HCT116 (cell line): ENCODE data around the gene PYGO2. TPM values are rescaled to one million over a fixed set of nuclear protein-coding genes. Genes with fewer than 3 reads are reported as not detected.
A peak's percentile ranks its signal among the peaks of the same experiment; 100 is the strongest.

Source experiments
- ATAC-seq: fragments of 200-7000 bp; cut with Tn5 transposase; 2 replicates; pipeline ENCODE4 v1.9.1; 2020; ENCODE audit warnings: mild to moderate bottlenecking, moderate library complexity
- BruUV-seq: library from RNA; stranded (reverse); fragments of 400-500 nt; replicated peaks from 2 replicates; lab custom pipeline; 2021; lab: Mats Ljungman, UMichigan
- CTCF ChIA-PET: fragments of 300-600 bp; sonication (Branson Sonifier 250); formaldehyde crosslinking; loops from one replicate; lab custom pipeline; 2021; ENCODE audit warnings: antibody characterized with exemption; lab: Charles Lee
- POLR2A ChIA-PET: fragments of 300-600, 350-600 bp; sonication (Branson Sonifier 250); formaldehyde crosslinking; loops from one replicate; lab custom pipeline; 2021; ENCODE audit warnings: antibody characterized with exemption; lab: Charles Lee
- RAD21 ChIA-PET, 2 experiments: fragments of 300-600 bp; sonication (Branson Sonifier 250); formaldehyde crosslinking; loops; one replicate each; lab custom pipeline; 2023; ENCODE audit warnings: low total read pairs in 2 of 2; ENCODE audit not compliant: uncharacterized antibody in 2 of 2, unreplicated experiment in 2 of 2, low non-redundant PET in 1 of 2; lab: Charles Lee
- DNase-seq: peaks from one replicate; pipeline ENCODE4 v3.0.0-alpha.2; 2010; ENCODE audit warnings: low read depth, low spot score
- H2AFZ ChIP-seq: fragments of 200-600 bp; shearing (Covaris generic), sonication (generic); 2 replicates; pipeline ENCODE4 v1.6.1; 2017; ENCODE audit warnings: low read depth, mixed run types, mixed read lengths, antibody characterized with exemption, low read length; ENCODE audit not compliant: poor library complexity, severe bottlenecking
- H3K27ac ChIP-seq: 2 replicates; pipeline ENCODE4 v1.5.1; 2012; ENCODE audit warnings: low read depth, low read length
- H3K27me3 ChIP-seq: fragments of 200-600 bp; sonication (generic); 2 replicates; pipeline ENCODE4 v1.6.1; 2016; ENCODE audit warnings: mixed run types, low read length, mixed read lengths; ENCODE audit not compliant: insufficient read depth
- H3K36me3 ChIP-seq, 2 experiments: fragments of 200-500 bp in 1 of 2; fragments of 200-600 bp in 1 of 2; sonication (Bioruptor generic) in 1 of 2; sonication (generic) in 1 of 2; 2 replicates each; pipeline versions ENCODE4 v1.5.1 to v1.6.1; 2014 to 2016; ENCODE audit warnings: low read length in 2 of 2, inconsistent platforms in 1 of 2, mixed read lengths in 1 of 2, mixed run types in 1 of 2; ENCODE audit not compliant: insufficient read depth in 2 of 2, control insufficient read depth in 1 of 2
- H3K4me1 ChIP-seq, 2 experiments: fragments of 200-600 bp in 1 of 2; sonication (generic) in 1 of 2; 2 replicates each; pipeline versions ENCODE4 v1.5.1 to v1.6.1; 2012 to 2017; ENCODE audit warnings: low read length in 2 of 2, inconsistent platforms in 1 of 2, mild to moderate bottlenecking in 1 of 2, mixed read lengths in 1 of 2, mixed run types in 1 of 2, moderate library complexity in 1 of 2; ENCODE audit not compliant: insufficient read depth in 2 of 2, control insufficient read depth in 1 of 2
- H3K4me2 ChIP-seq: fragments of 200-600 bp; sonication (generic); 2 replicates; pipeline ENCODE4 v1.6.1; 2017; ENCODE audit warnings: mixed run types, low read length, mixed read lengths
- H3K4me3 ChIP-seq, 2 experiments: fragments of 200-600 bp in 1 of 2; sonication (generic) in 1 of 2; replicated peaks in 1 of 2; 2 replicates each; pipeline ENCODE4 v1.5.1; 2011 to 2016; ENCODE audit warnings: low read length in 2 of 2, control low read depth in 1 of 2, low read depth in 1 of 2, mild to moderate bottlenecking in 1 of 2, mixed read lengths in 1 of 2, mixed run types in 1 of 2
- H3K79me2 ChIP-seq: fragments of 200-600 bp; sonication (generic); 2 replicates; pipeline ENCODE4 v1.6.1; 2017; ENCODE audit warnings: mild to moderate bottlenecking, mixed run types, low read length, moderate library complexity, mixed read lengths; ENCODE audit not compliant: insufficient read depth
- H3K9ac ChIP-seq: fragments of 200-600 bp; sonication (generic); 2 replicates; pipeline ENCODE4 v1.6.1; 2016; ENCODE audit warnings: low read length, mixed read lengths
- H3K9me2 ChIP-seq: fragments of 200-600 bp; sonication (generic), shearing (Covaris generic); 2 replicates; pipeline ENCODE4 v1.6.1; 2017; ENCODE audit warnings: mixed run types, mild to moderate bottlenecking, moderate library complexity; ENCODE audit not compliant: insufficient read depth
- H3K9me3 ChIP-seq, 2 experiments: fragments of 200-500 bp in 1 of 2; fragments of 200-600 bp in 1 of 2; sonication (Bioruptor generic) in 1 of 2; sonication (generic) in 1 of 2; 2 replicates each; pipeline ENCODE4 v1.6.1; 2014 to 2017; ENCODE audit warnings: low read length in 2 of 2, mixed read lengths in 2 of 2, inconsistent platforms in 1 of 2, low read depth in 1 of 2, mild to moderate bottlenecking in 1 of 2, mixed run types in 1 of 2, moderate library complexity in 1 of 2; ENCODE audit not compliant: control insufficient read depth in 1 of 2, insufficient read depth in 1 of 2
- H4K20me1 ChIP-seq: fragments of 200-600 bp; sonication (generic), shearing (Covaris generic); 2 replicates; pipeline ENCODE4 v1.6.1; 2017; ENCODE audit warnings: mixed run types, mild to moderate bottlenecking, moderate library complexity; ENCODE audit not compliant: insufficient read depth
- CBX3 ChIP-seq: IDR thresholded peaks from 2 replicates; pipeline ENCODE4 v1.6.1; 2012; ENCODE audit warnings: low read depth
- CEBPB ChIP-seq: IDR thresholded peaks from 2 replicates; pipeline ENCODE4 v1.6.1; 2012; ENCODE audit warnings: low read depth
- EGR1 ChIP-seq: IDR thresholded peaks from 2 replicates; pipeline ENCODE4 v1.6.1; 2012; ENCODE audit warnings: low read depth
- EZH2 ChIP-seq: fragments of 200-600 bp; sonication (generic); IDR thresholded peaks from 2 replicates; pipeline ENCODE4 v1.6.1; 2017; ENCODE audit warnings: antibody characterized with exemption, mixed run types
- POLR2A ChIP-seq: IDR thresholded peaks from 2 replicates; pipeline ENCODE4 v1.7.0; 2011; ENCODE audit warnings: borderline replicate concordance; ENCODE audit not compliant: insufficient read depth, insufficient read length; ENCODE audit errors: extremely low read depth
- POLR2AphosphoS5 ChIP-seq: IDR thresholded peaks from 2 replicates; pipeline ENCODE4 v1.6.1; 2011; ENCODE audit warnings: mild to moderate bottlenecking, low read depth, low read length, moderate library complexity
- RAD21 ChIP-seq: IDR thresholded peaks from 2 replicates; pipeline ENCODE4 v1.6.1; 2012; ENCODE audit warnings: low read depth, mild to moderate bottlenecking
- SRF ChIP-seq: IDR thresholded peaks from 2 replicates; pipeline ENCODE4 v1.6.1; 2012; ENCODE audit warnings: low read depth
- TCF7L2 ChIP-seq: IDR thresholded peaks from 2 replicates; pipeline ENCODE4 v1.7.0; 2011; ENCODE audit warnings: borderline replicate concordance, inconsistent platforms; ENCODE audit not compliant: insufficient read depth, insufficient read length; ENCODE audit errors: extremely low read depth
- YY1 ChIP-seq: IDR thresholded peaks from 2 replicates; pipeline ENCODE4 v1.6.1; 2011; ENCODE audit warnings: low read length, low read depth, moderate library complexity, mild to moderate bottlenecking; ENCODE audit not compliant: insufficient replicate concordance; ENCODE audit errors: extremely low read depth
- ZFX ChIP-seq: fragments of 450-650 bp; IDR thresholded peaks from 2 replicates; pipeline ENCODE4 v1.6.1; 2017
- ZNF274 ChIP-seq: fragments of 200-500 bp; sonication (Bioruptor generic); IDR thresholded peaks from 2 replicates; pipeline ENCODE4 v1.6.1; 2014; ENCODE audit warnings: mild to moderate bottlenecking, low read depth, low read length, inconsistent platforms
- intact Hi-C: fragments of 100-400 bp; cut with micrococcal nuclease; formaldehyde crosslinking; loops from 2 replicates; pipeline ENCODE4 v1.10.0; 2022
- total RNA-seq: library from RNA; stranded (reverse); gene quantifications from one replicate; pipeline ENCODE4 v1.2.1, GENCODE V29; 2021; ENCODE audit not compliant: unreplicated experiment
- TF ChIP-seq, protein P1 (sequence below): IDR thresholded peaks from 2 replicates; pipeline ENCODE4 v1.6.1; 2012
- TF ChIP-seq, protein P2 (sequence below): IDR thresholded peaks from 2 replicates; pipeline ENCODE4 v1.6.1; 2012
- TF ChIP-seq, protein P3 (sequence below): IDR thresholded peaks from 2 replicates; pipeline ENCODE4 v1.6.1; 2012; ENCODE audit warnings: low read depth
- TF ChIP-seq, protein P4 (sequence below), 3 experiments: fragments of 200-600 bp in 1 of 3; sonication (generic) in 1 of 3; IDR thresholded peaks in 2 of 3; conservative IDR thresholded peaks in 1 of 3; 2 replicates each; pipeline ENCODE4 v1.5.1; 2012 to 2017; ENCODE audit warnings: low read depth in 2 of 3, low read length in 2 of 3, antibody characterized with exemption in 1 of 3, borderline replicate concordance in 1 of 3, control low read depth in 1 of 3, mild to moderate bottlenecking in 1 of 3, mixed read lengths in 1 of 3, mixed run types in 1 of 3, moderate library complexity in 1 of 3; ENCODE audit not compliant: insufficient read depth in 1 of 3
- TF ChIP-seq, protein P5 (sequence below): IDR thresholded peaks from 2 replicates; pipeline ENCODE4 v1.6.1; 2011; ENCODE audit warnings: mild to moderate bottlenecking, low read length, moderate library complexity; ENCODE audit not compliant: insufficient replicate concordance; ENCODE audit errors: extremely low read depth

PYGO2 gene
- total RNA-seq, 1 experiment from 2014 or later: 37.2 TPM

DNA sequence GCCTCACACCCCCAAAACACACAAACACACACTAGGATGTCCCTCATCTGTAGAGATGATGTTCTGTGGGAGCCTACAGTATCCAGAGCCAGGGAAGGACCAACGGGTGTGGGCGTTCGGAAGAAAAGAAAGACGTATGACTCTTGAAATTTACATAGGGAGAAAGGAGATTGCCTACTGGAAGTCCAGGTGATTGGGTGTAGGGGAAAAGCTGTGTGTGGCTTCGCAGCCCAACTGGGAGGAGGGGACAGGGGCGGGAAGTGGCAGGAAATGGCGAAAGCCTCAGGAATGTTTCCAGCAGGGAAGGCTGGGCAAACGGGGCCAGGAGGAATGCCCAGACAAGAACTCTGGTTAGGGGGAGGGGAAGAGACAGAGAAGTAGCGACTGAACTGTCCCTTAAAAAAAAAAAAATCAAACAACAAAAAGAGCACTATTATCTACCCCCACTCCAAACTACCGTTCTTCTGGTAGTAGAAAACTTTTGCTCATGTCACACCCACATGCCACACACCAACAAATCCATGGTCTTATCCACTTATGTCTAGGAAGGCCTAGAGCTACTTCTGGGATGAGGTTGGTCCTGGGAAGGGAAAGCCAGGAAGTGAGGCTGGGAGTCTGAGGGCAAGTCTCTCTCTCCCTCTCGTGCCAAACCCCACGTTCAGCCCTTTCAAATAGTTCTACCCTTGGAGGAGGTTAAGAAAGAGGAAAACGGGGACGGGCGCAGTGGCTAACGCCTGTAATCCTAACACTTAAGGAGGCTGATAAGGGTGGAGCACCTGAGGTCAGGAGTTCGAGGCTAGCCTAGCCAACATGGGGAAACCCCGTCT, 11.1 kb upstream of the PYGO2 start:
- Histone ChIP-seq H3K36me3 (peaks cover 2 to 19% of the 10 kb centered on the region in 2 experiments; a peak in 2 of 4 replicates), H3K27me3 (no peaks in the 10 kb centered on the region), H3K9me2 (no peaks in the 10 kb centered on the region), H3K4me2 (peak overlapping the region; percentile 90), H3K9me3 (no peaks in the 10 kb centered on the region), H2AFZ (no peak overlapping the region), H3K9ac (peak overlapping the region; percentile 86), H4K20me1 (no peaks in the 10 kb centered on the region), H3K4me1 (peaks cover 40 to 63% of the 10 kb centered on the region in 2 experiments), H3K79me2 (peaks cover 88% of the 10 kb centered on the region), H3K27ac (peak overlapping the region; percentile 86), H3K4me3 (peak overlapping the region; percentile 61 to 70)
- ChIA-PET POLR2A (interaction anchor here (0.6 to 5.4 kb wide), 20 partner anchors 8 to 221 kb away, joined by 3 to 46 read pairs (median 4); partner anchors contain the start of genes FLAD1, LENEP, PBXIP1 and PMVK), RAD21 (no interaction called here), CTCF (interaction anchor here (0.7 to 2.6 kb wide), 6 partner anchors 17 to 279 kb away, joined by 3 to 14 read pairs (median 4); partner anchors contain the start of genes ADAM15 and PBXIP1)
- intact Hi-C loops: loop anchor here (1.0 to 5.0 kb wide), 3 partner anchors 45 to 165 kb away; partner anchors contain the start of genes EFNA4 and SLC50A1
- TSS peak; percentile 71 for BruUV-seq
- DNase-seq: peak; percentile 80
- peak; percentile 13 for ATAC-seq
- TF ChIP-seq TCF7L2: no peak
- TF ChIP-seq YY1: peak; percentile 72
- no peak for TF ChIP-seq SRF
- TF ChIP-seq POLR2AphosphoS5: peak; percentile 66
- no peak for TF ChIP-seq RAD21
- TF ChIP-seq, protein P1, sequence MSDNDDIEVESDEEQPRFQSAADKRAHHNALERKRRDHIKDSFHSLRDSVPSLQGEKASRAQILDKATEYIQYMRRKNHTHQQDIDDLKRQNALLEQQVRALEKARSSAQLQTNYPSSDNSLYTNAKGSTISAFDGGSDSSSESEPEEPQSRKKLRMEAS: no peak
- TF ChIP-seq, protein P2, sequence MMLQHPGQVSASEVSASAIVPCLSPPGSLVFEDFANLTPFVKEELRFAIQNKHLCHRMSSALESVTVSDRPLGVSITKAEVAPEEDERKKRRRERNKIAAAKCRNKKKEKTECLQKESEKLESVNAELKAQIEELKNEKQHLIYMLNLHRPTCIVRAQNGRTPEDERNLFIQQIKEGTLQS: no peak
- TF ChIP-seq, protein P3, sequence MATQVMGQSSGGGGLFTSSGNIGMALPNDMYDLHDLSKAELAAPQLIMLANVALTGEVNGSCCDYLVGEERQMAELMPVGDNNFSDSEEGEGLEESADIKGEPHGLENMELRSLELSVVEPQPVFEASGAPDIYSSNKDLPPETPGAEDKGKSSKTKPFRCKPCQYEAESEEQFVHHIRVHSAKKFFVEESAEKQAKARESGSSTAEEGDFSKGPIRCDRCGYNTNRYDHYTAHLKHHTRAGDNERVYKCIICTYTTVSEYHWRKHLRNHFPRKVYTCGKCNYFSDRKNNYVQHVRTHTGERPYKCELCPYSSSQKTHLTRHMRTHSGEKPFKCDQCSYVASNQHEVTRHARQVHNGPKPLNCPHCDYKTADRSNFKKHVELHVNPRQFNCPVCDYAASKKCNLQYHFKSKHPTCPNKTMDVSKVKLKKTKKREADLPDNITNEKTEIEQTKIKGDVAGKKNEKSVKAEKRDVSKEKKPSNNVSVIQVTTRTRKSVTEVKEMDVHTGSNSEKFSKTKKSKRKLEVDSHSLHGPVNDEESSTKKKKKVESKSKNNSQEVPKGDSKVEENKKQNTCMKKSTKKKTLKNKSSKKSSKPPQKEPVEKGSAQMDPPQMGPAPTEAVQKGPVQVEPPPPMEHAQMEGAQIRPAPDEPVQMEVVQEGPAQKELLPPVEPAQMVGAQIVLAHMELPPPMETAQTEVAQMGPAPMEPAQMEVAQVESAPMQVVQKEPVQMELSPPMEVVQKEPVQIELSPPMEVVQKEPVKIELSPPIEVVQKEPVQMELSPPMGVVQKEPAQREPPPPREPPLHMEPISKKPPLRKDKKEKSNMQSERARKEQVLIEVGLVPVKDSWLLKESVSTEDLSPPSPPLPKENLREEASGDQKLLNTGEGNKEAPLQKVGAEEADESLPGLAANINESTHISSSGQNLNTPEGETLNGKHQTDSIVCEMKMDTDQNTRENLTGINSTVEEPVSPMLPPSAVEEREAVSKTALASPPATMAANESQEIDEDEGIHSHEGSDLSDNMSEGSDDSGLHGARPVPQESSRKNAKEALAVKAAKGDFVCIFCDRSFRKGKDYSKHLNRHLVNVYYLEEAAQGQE: no peak
- 0 out of 2 replicates have a peak, but pooled peaks have one; percentile 25 for TF ChIP-seq ZFX
- TF ChIP-seq CBX3: no peak
- TF ChIP-seq EZH2: no peak
- TF ChIP-seq ZNF274: no peak
- TF ChIP-seq CEBPB: no peak
- no peak for TF ChIP-seq EGR1
- TF ChIP-seq, protein P4, sequence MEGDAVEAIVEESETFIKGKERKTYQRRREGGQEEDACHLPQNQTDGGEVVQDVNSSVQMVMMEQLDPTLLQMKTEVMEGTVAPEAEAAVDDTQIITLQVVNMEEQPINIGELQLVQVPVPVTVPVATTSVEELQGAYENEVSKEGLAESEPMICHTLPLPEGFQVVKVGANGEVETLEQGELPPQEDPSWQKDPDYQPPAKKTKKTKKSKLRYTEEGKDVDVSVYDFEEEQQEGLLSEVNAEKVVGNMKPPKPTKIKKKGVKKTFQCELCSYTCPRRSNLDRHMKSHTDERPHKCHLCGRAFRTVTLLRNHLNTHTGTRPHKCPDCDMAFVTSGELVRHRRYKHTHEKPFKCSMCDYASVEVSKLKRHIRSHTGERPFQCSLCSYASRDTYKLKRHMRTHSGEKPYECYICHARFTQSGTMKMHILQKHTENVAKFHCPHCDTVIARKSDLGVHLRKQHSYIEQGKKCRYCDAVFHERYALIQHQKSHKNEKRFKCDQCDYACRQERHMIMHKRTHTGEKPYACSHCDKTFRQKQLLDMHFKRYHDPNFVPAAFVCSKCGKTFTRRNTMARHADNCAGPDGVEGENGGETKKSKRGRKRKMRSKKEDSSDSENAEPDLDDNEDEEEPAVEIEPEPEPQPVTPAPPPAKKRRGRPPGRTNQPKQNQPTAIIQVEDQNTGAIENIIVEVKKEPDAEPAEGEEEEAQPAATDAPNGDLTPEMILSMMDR (IDR thresholded peaks at IDR 0.05 in 2 of 3, conservative IDR thresholded peaks at IDR 0.05 in 1 of 3; ENCODE audit: borderline replicate concordance in 1 of 3, insufficient read depth in 1 of 3, low read depth in 2 of 3, low read length in 2 of 3): no peak
- TF ChIP-seq, protein P5, sequence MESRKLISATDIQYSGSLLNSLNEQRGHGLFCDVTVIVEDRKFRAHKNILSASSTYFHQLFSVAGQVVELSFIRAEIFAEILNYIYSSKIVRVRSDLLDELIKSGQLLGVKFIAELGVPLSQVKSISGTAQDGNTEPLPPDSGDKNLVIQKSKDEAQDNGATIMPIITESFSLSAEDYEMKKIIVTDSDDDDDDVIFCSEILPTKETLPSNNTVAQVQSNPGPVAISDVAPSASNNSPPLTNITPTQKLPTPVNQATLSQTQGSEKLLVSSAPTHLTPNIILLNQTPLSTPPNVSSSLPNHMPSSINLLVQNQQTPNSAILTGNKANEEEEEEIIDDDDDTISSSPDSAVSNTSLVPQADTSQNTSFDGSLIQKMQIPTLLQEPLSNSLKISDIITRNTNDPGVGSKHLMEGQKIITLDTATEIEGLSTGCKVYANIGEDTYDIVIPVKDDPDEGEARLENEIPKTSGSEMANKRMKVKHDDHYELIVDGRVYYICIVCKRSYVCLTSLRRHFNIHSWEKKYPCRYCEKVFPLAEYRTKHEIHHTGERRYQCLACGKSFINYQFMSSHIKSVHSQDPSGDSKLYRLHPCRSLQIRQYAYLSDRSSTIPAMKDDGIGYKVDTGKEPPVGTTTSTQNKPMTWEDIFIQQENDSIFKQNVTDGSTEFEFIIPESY: no peak
- peak; percentile 14 for TF ChIP-seq POLR2A
